IPS-NIHi7 (cell line): ENCODE results near the gene TMEM106A.
"Not testable (repeated sequence)": the region's sequence is repeated elsewhere in the genome, so short reads cannot be mapped to it uniquely, and the experiment has no call there.

ENCODE experiments used
- DNase-seq: peaks from one replicate; pipeline ENCODE4 v3.0.0; 2012; ENCODE audit warnings: mixed read lengths; ENCODE audit errors: extremely low spot score

The TMEM106A gene, protein sequence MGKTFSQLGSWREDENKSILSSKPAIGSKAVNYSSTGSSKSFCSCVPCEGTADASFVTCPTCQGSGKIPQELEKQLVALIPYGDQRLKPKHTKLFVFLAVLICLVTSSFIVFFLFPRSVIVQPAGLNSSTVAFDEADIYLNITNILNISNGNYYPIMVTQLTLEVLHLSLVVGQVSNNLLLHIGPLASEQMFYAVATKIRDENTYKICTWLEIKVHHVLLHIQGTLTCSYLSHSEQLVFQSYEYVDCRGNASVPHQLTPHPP

DNA sequence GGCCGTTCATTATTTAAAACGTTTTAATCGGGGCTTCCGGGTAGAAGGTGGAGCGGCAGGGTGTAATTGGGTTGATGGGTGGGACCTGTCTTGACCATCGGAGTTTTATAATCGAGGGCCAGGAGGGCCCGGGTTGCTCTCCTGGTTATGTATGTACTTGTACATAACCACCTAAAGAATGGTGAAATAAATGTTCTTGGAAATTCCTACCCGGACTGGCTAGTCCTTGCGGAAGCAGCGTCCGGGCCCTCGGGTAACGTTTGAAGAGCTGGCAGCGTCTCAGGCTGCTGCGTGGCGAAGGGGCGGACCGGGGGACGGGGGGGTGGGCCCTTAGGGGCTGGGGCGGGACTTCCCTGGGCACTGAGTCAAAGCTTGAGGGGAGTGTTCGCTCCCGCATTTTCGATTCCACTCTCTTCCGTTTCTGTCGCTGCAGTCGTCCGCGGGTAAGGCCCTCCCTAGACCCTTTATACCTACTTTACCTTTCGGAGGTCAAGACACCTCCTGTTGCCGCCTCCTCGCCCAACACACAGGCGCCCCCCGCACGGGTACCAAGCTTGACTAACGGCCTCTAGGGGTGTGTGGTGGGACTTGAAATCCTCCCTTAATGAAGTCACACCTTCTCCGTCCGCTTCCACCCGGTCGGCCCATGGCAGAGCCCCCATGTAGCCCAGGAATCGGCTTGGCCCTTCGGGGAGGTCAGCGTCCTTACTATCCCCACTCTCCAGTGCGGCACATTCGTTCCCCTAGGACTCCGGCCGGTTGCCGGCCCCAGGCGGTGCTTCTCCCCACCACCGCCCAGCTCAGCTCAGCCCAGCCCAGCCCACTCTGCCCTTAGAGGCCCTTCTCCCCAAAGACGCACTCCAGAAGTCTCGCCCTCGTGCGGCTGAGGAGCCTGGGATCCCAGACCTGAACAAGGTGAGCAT, at the start of gene TMEM106A:
Gene TMEM106A, plus strand, starts transcription at position 396 of the 923 bp plus-strand sequence. CDS start 1,167 bp downstream, outside the sequence.
- DNase-seq = peak; percentile 97

DNA sequence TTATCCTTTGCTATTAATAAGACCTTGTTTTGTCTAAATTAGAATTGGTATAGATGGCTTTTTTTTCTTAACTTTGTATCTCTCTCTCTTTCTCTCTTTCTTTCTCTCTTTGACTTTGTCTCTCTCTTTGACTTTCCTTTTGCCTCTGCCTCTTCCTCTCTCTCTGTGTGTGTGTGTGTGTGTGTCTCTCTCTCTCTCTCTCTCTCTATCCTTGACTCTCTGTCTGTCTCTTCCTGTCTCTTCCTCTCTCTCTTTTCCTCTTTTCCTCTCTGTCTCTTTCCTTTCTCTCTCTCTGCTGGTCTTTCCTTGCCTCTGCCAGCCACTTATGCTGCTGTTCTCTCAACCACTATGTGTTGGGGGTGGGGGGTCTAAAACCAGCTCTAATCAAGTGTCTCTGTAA, 45.7 kb upstream of the TMEM106A start:
- DNase-seq = not testable (repeated sequence)

DNA sequence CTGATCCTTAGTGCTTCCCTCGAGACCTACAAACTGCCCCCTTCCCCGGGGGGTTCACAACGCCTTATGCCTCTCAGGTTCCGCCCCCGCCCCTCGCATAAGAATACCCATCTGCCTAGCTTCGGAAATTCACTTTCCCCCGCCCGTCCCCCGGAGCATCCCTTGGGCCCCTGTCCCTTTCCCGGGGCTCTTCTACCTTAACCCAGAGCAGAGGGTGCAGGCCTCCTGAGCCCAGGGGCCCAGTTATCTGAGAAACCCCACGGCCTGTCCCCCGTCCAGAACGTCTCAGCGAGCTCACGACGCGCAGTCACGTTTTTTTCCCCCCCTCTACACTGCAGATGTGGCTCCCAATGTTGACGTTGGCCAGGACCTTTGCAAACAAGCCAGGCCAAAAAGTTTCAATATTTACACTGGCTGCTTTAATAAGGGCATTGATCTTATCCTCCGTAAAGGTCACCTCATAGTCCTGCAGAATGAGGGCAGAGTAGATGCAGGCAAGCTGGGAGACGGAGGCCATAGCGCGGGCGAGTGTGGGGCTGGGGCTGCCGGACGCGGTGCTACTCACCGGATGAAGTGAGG, 42.0 kb upstream of the TMEM106A start:
- peak; percentile 31 for DNase-seq

GRCh38 chr17:43170140-43170765, 41.4 kb upstream of the TMEM106A start:
- peak; percentile 95 for DNase-seq

DNA sequence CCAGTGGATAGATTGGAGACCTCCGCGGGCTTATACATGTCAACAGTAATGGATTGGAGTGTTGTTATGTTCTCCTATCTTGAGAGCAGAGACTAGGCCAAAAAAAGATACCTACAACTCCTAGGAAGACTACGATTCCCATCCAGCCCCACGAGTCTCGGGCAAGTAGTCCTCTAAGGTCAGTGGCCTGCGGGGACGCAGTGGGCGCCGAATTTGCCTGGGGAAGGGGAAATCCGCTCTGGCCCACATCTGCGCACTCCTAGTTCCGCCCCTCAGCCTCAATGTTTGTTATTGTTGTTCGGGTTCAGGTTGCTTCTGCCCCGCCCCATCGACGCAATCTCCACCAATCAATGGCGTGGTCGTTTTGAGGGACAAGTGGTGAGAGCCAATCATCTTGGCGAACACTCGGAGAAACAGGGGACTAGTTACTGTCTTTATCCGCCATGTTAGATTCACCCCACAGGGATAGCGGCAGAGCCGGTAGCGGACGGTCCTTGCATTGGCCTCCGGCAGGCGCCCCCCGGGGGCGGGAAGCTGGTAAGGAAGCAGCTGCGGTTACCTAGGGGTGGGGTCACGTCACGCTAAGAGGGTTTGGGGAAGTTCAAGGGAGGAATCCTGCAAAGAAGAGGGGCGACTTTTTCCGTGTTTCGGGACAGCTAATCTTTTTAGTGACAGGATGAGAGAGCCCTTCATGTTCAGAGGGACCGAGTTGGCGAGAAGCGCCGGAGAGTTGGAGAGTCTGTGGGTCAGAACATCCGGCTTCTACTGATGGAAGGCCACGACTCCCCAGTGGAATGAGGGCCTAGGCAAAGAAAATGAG, 40.7 kb upstream of the TMEM106A start, which contains the start of gene NBR1:
Gene NBR1, plus strand, starts transcription at position 449 of the 820 bp plus-strand sequence. CDS start 4,586 bp downstream, outside the sequence.
- peak; percentile 98 for DNase-seq

GRCh38 chr17:43171586-43172487, 39.8 kb upstream of the TMEM106A start:
- DNase-seq = no peak

DNA sequence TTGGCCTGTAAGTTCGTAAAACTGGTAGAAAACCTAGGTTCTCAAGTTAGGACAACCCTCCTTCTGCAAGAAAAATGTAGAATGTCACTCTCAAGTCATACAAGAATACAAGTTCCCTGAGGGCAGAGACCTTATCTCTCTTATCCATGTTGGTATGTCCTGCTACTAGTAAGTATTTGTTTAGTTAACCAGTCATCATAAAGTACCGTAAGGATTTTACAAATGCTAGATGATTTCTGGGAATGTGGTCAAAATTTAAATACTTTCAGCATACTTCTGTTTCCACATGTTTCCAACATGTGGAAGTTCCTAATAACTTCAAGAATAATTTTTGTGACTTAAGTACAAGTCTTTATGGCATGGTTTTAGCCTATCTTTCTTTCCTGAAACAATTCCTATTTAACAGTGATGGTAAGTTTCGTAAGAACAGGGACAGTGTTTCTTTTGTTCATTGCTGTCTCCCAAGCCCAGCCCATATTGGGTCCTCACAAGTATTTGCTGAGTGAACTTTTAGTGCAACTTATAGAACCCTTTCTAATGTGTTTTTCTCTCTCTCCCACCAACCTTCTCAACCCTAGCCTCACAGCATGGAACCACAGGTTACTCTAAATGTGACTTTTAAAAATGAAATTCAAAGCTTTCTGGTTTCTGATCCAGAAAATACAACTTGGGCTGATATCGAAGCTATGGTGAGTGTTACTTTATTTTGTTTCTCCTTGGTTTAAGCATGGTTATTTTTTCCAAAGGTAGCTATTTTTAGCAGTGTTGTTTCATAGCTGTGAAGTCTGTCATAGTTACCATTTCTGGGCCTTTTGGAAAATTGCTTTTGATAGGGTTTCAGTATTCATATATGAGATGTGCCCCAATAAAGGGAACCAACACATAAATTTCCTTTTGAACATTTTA, 36.2 kb upstream of the TMEM106A start:
- no peak for DNase-seq

DNA sequence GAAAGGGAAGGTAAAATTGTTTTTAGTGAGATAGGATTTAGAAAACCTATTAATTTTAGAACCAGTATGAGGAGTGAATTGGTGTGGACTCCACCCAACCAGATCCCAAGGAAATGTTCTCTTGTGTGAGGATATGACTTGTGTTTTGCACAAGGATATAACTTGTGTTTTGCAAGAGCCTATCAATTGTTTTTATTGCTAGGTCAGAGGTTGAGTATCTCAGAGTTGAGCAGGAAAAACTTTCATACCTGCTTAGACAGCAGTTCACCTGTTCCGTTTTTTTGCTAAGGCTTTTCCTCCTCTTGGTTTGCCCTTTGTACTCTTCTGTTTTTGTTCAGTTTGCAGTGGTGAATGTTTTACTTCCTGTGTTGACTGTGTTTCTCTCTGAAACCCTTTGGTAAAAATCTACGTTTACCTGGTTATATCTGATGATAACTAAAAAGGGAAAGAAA, 35.5 kb upstream of the TMEM106A start:
- DNase-seq = no peak

GRCh38 chr17:43183921-43184320, 27.8 kb upstream of the TMEM106A start:
- no peak for DNase-seq

DNA sequence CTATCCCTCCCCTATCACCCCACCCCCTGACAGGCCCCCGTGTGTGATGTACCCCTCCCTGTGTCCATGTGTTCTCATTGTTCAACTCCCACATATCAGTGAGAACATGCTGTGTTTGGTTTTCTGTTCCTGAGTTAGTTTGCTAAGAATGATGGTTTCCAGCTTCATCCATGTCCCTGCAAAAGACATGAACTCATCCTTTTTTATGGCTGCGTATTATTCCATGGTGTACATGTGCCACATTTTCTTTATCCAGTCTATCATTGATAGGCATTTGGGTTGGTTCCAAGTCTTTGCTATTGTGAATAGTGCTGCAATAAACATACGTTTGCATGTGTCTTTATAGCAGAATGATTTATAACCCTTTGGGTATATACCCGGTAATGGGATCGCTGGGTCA, 25.0 kb upstream of the TMEM106A start:
- DNase-seq = not testable (repeated sequence)

DNA sequence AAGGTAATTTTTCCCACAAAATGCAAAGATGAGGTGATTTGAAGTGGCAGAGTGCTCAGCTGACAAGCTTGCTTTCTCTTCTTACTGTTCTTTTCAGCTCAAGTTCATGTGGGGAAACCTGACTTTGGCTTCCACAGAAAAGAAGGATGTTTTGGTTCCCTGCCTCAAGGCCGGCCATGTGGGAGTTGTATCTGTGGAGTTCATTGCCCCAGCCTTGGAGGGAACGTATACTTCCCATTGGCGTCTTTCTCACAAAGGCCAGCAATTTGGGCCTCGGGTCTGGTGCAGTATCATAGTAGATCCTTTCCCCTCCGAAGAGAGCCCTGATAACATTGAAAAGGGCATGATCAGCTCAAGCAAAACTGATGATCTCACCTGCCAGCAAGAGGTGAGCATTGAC, 18.4 kb upstream of the TMEM106A start:
- no peak for DNase-seq

DNA sequence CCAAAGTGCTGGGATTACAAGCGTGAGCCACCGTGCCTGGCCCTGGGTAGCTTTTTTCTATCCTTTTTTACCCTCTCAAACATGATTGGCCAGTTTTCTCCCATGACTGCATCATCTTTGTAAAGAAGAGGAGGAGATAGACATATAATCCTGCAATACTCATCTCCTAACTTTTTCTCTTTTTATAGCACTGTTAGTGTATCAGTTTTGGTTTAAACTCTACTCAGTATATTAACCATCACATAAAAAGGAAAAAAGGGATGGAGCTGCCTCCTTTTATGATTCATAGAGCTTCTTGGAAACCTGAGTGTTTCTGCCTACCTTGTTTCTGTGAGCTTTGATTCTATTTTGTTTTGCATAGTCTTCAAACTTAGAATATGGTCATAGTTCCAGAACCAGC, 12.0 kb upstream of the TMEM106A start:
- DNase-seq = no peak

GRCh38 chr17:43200127-43200526, 11.5 kb upstream of the TMEM106A start:
- DNase-seq = peak; percentile 16

- not testable (repeated sequence) for DNase-seq
Observed at GRCh38 chr17:43203013-43203412, 8.7 kb upstream of the TMEM106A start.

DNA sequence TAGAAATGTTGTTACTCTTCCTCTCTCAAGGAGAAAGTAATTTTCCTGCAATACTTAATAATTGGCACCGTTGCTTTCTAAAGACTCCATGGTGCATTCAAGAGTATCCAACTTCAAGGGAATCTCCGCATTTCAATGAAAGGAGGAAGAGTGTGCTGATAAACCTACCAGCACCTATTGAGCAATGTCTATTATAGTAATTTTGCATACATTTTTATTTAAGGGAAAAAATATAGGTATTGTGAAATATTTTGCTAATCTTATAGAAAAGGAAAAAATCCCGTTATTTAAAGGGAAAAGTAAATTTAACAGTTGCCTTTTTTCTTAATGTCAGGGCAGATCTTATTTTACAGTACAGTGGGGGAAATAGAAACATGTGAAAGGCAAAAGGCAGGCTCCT, 1.1 kb upstream of the TMEM106A start:
- no peak for DNase-seq

- no peak for DNase-seq
Observed at GRCh38 chr17:43211123-43211479, 574 bp upstream of the TMEM106A start.

DNA sequence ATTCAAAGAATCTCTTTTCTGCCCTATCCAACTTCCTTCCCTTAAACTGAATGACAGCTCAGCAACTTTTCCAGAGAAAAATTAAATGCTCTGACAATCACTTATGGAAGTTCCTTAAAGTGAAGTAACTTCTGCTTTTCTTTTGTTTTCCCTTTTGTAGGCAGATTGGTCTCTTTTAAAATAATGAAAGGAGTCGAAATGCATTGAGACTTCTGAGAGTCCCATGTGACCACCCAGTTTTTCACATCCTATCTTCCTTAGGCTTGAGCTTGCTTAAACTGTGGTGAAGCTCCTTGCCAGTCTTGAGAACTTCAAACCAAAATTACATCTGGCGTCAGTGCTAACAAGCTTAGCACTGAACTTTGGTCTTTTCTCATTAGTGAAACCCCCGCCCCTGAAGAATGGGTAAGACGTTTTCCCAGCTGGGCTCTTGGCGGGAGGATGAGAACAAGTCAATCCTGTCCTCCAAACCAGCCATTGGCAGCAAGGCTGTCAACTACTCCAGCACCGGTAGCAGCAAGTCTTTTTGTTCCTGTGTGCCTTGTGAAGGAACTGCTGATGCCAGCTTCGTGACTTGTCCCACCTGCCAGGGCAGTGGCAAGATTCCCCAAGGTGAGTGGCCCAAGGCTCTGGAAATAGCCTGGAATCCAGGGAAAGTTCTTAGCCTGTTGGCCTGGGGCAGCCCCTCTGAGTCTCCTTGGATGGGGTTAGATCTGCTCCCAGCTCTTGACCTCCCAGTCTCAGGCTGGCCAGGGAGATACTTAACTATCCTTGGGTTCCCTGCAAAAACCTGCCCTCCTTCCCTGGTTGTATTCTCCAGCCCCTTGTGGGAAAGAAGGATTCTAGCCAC, 1.2 kb downstream of the TMEM106A start:
- no peak for DNase-seq

DNA sequence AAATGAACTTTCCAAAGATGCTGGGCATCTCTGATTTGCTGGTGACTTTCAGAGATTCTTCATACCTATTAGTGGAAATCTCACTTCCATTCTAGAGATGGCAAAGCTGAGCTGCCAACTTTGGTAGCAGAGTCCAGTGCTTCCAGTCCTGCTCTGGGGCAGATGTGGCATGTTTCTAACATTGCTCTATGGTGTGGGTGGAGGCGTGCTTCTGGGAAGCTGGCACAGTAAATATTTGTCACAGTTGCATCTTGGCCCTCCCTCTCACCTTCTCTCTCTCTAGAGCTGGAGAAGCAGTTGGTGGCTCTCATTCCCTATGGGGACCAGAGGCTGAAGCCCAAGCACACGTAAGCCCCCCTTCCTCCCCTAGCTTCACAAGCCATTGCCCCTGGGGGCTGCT, 1.9 kb downstream of the TMEM106A start:
- no peak for DNase-seq
